Smooth muscle cell (in vitro differentiated cells): ENCODE results near the gene CEP162. TPM values are rescaled to one million over a fixed set of nuclear protein-coding genes. Genes with fewer than 3 reads are reported as not detected.
"Not testable (repeated sequence)": the region's sequence is repeated elsewhere in the genome, so short reads cannot be mapped to it uniquely, and the experiment has no call there.

ENCODE experiments used
- DNase-seq: peaks from one replicate; lab custom pipeline; 2025; ENCODE audit not compliant: unreplicated experiment; lab: John Stamatoyannopoulos, UW
- H2AFZ ChIP-seq: fragments of 200-600 bp; sonication (generic); 2 replicates; pipeline ENCODE4 v1.6.0; 2016; ENCODE audit warnings: antibody characterized with exemption, low read depth, mild to moderate bottlenecking
- H3F3A ChIP-seq: fragments of 200-600 bp; sonication (generic); 2 replicates; pipeline ENCODE4 v1.6.0; 2017; ENCODE audit warnings: antibody characterized with exemption, low read depth
- H3K27ac ChIP-seq: fragments of 200-600 bp; sonication (generic); 2 replicates; pipeline ENCODE4 v1.5.1; 2016; ENCODE audit warnings: low read depth, mild to moderate bottlenecking
- H3K27me3 ChIP-seq: fragments of 200-600 bp; sonication (generic); 2 replicates; pipeline ENCODE4 v1.6.1; 2016; ENCODE audit warnings: low read depth, mild to moderate bottlenecking
- H3K36me3 ChIP-seq: fragments of 200-600 bp; sonication (generic); 2 replicates; pipeline ENCODE4 v1.5.1; 2016; ENCODE audit warnings: low read depth
- H3K4me1 ChIP-seq: fragments of 200-600 bp; sonication (generic); 2 replicates; pipeline ENCODE4 v1.5.1; 2016; ENCODE audit warnings: low read depth
- H3K4me2 ChIP-seq: fragments of 200-600 bp; sonication (generic); 2 replicates; pipeline ENCODE4 v1.6.0; 2016; ENCODE audit warnings: mild to moderate bottlenecking
- H3K4me3 ChIP-seq: fragments of 200-600 bp; sonication (generic); 2 replicates; pipeline ENCODE4 v1.5.1; 2016; ENCODE audit warnings: mild to moderate bottlenecking
- H3K79me2 ChIP-seq: fragments of 200-600 bp; sonication (generic); 2 replicates; pipeline ENCODE4 v1.6.0; 2016; ENCODE audit warnings: low read depth, mild to moderate bottlenecking
- H3K9ac ChIP-seq: fragments of 200-600 bp; sonication (generic); 2 replicates; pipeline ENCODE4 v1.6.0; 2016; ENCODE audit warnings: low read depth
- H3K9me3 ChIP-seq: fragments of 200-600 bp; sonication (generic); replicated peaks from 2 replicates; pipeline ENCODE4 v1.5.1; 2016; ENCODE audit warnings: low read depth
- H4K20me1 ChIP-seq: fragments of 200-600 bp; sonication (generic); 2 replicates; pipeline ENCODE4 v1.6.0; 2016; ENCODE audit warnings: low read depth
- WGBS: methylation state at CpG from one replicate; pipeline ENCODE4 v1.1.7; 2016; ENCODE audit warnings: low lambda C conversion rate; 5-methylcytosine and 5-hydroxymethylcytosine counted together
- polyA plus RNA-seq: library from polyadenylated mRNA; unstranded; fragments of >200 nt; fragmentation: Nextera tagmentation; extraction: Ambion mirVana; gene quantifications from 2 replicates; pipeline ENCODE4 v1.2.1, GENCODE V29; 2016
- total RNA-seq: library from RNA; depleted of rRNA; stranded (reverse); fragments of >200 nt; gene quantifications from 2 replicates; pipeline ENCODE4 v1.2.3, GENCODE V29; 2014
- TF ChIP-seq, protein P1 (sequence below): fragments of 200-600 bp; sonication (generic); IDR thresholded peaks from 2 replicates; pipeline ENCODE4 v1.5.1; 2017; ENCODE audit warnings: borderline replicate concordance, mild to moderate bottlenecking, antibody characterized with exemption; ENCODE audit not compliant: insufficient read depth, poor library complexity, severe bottlenecking

The CEP162 gene
- total and polyA plus RNA-seq, 2 experiments from 2014 or later = 4.1 to 8.0 TPM

DNA sequence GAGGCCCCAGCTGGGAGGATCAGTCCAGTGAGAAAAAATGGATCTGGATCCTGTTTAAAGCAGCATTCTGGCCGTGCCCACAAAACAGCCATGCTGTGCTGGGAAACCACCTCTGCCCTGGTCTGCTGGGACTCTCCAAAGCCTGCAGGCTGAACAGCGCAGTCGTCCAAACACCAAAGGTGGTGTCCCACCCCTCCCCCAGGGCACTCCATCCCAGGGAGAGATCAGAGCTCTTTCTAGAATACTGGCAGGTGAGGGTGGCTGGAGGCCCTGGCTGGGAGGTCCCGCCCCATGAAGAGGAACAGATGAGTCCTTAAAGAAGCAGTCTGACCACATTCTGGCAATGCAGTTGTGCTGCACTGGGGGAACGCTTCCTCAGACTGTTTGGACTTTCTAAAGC is 109.3 kb downstream of the CEP162 start:
- no peak overlapping the region for H3K4me3 ChIP-seq
- DNase-seq = no peak
- 66% methylated on average over 5 of the region's 5 CpGs for WGBS
- TF ChIP-seq, protein P1, sequence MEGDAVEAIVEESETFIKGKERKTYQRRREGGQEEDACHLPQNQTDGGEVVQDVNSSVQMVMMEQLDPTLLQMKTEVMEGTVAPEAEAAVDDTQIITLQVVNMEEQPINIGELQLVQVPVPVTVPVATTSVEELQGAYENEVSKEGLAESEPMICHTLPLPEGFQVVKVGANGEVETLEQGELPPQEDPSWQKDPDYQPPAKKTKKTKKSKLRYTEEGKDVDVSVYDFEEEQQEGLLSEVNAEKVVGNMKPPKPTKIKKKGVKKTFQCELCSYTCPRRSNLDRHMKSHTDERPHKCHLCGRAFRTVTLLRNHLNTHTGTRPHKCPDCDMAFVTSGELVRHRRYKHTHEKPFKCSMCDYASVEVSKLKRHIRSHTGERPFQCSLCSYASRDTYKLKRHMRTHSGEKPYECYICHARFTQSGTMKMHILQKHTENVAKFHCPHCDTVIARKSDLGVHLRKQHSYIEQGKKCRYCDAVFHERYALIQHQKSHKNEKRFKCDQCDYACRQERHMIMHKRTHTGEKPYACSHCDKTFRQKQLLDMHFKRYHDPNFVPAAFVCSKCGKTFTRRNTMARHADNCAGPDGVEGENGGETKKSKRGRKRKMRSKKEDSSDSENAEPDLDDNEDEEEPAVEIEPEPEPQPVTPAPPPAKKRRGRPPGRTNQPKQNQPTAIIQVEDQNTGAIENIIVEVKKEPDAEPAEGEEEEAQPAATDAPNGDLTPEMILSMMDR = no peak
- no peaks in the 10 kb centered on the region for H3K36me3 ChIP-seq
- no peak overlapping the region for H3K27ac ChIP-seq
- H3K4me2 ChIP-seq = no peak overlapping the region
- H3F3A ChIP-seq = no peaks in the 10 kb centered on the region
- no peaks in the 10 kb centered on the region for H3K4me1 ChIP-seq
- H2AFZ ChIP-seq = no peak overlapping the region
- no peaks in the 10 kb centered on the region for H3K79me2 ChIP-seq
- H3K27me3 ChIP-seq = no peaks in the 10 kb centered on the region
- H3K9me3 ChIP-seq = no peaks in the 10 kb centered on the region
- H4K20me1 ChIP-seq = no peaks in the 10 kb centered on the region
- H3K9ac ChIP-seq = no peak overlapping the region

DNA sequence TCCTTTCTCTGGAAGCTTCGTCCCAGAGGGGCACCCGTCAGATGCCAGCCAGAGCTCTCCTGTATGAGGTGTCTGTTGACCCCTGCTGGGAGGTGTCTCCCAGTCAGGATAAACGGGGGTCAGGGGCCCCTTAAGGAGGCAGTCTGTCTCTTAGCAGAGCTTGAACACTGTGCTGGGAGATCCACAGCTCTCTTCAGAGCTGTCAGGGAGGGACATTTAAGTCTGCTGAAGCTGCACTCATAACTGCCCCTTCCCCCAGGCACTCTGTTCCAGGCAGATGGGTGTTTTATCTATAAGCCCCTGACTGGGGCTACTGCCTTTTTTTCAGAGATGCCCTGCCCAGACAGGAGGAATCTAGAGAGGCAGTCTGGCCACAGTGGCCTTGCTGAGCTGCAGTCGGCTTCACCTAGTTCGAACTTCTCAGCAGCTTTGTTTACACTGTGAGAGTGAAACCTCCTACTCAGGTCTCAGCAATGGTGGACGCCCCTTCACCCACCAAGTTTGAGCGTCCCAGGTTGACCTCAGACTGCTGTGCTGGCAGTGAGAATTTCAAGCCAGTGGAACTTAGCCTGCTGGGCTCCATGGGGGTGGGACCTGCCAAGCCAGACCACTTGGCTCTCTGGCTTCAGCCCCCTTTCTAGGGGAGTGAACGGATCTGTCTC is 112.4 kb downstream of the CEP162 start:
- not testable (repeated sequence) for H3K27me3 ChIP-seq, H3K4me3 ChIP-seq, H3K4me2 ChIP-seq, H3F3A ChIP-seq, H3K27ac ChIP-seq, H3K9ac ChIP-seq, H3K9me3 ChIP-seq, H2AFZ ChIP-seq, H3K4me1 ChIP-seq, H3K79me2 ChIP-seq, H3K36me3 ChIP-seq, DNase-seq, H4K20me1 ChIP-seq
- 88% methylated on average over 8 of the region's 8 CpGs for WGBS

DNA sequence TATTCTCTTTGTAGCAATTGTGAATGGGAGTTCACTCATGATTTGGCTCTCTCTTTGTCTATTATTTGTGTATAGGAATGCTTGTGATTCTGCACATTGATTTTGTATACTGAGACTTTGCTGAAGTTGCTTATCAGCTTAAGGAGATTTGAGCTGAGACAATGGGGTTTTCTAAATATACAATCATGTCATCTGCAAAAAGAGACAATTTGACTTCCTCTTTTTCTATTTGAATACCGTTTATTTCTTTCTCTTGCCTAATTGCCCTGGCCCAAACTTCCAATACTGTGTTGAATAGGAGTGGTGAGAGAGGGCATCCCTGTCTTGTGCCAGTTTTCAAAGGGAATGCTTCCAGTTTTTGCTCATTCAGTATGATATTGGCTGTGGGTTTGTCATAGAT is 116.1 kb downstream of the CEP162 start:
- not testable (repeated sequence) for H3F3A ChIP-seq, H3K4me1 ChIP-seq, H2AFZ ChIP-seq, H3K79me2 ChIP-seq, H3K27ac ChIP-seq, H3K36me3 ChIP-seq, H4K20me1 ChIP-seq, H3K9ac ChIP-seq, DNase-seq, H3K27me3 ChIP-seq, H3K9me3 ChIP-seq, H3K4me2 ChIP-seq, H3K4me3 ChIP-seq
- WGBS = 95% methylated on average over 1 of the region's 1 CpG

DNA sequence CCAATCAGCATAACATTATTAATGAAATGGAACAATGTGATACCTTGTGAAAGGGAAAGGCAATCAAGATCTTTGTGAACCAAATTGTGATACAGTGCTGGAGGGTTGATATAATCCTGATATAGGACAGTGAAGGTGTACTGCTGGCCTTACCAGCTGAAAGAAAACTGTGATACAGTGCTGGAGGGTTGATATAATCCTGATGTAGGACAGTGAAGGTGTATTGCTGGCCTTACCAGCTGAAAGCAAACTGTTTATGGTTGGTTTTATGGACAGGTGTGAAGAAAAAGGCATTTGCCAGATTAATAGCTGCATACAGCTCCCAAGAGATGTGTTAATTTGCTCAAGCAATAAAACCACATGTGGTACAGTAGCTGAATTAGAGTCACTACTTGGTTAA is 119.9 kb downstream of the CEP162 start:
- TF ChIP-seq, protein P1 = no peak
- Histone ChIP-seq H3K79me2 (no peaks in the 10 kb centered on the region), H3K4me2 (no peak overlapping the region), H3K9ac (no peak overlapping the region), H3K27ac (no peak overlapping the region), H3K27me3 (no peaks in the 10 kb centered on the region), H3K36me3 (no peaks in the 10 kb centered on the region), H3K4me3 (no peak overlapping the region), H2AFZ (no peak overlapping the region), H4K20me1 (no peaks in the 10 kb centered on the region), H3F3A (no peaks in the 10 kb centered on the region), H3K9me3 (no peaks in the 10 kb centered on the region), H3K4me1 (no peaks in the 10 kb centered on the region)
- DNase-seq = no peak

DNA sequence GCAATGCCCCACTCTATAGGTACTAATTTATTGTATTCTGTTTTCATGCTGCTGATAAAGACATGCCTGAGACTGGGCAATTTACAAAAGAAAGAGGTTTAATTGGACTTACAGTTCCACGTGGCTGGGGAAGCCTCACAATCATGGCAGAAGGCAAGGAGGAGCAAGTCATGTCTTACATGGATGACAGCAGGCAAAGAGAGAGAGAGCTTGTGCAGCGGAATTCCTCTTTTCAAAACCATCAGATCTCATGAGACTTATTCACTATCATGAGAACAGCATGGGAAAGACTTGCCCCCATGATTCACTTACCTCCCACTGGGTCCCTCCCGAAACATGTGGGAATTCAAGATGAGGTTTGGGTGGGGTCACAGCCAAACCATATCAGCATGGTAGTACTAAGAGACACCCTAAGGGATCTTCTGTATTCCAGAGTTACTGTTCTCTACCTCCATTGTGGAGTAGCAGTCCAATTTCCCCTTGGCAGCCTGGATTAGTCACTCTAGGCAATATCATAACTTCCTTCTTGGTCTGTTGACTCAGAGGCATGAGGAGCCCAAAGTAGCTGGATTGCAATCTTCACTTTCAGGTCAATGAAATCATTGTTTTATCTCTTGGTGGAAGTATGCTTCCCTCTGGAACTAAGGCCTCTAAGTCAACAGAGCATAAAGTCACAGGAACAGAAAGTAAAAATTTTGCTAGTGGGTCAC is 122.1 kb downstream of the CEP162 start:
- H3K36me3 ChIP-seq = not testable (repeated sequence)

More for the DNA sequence above, 122.1 kb downstream of the CEP162 start:
- not testable (repeated sequence) for H3K9me3 ChIP-seq, H3K27ac ChIP-seq, H3F3A ChIP-seq, DNase-seq, H3K27me3 ChIP-seq, H3K4me3 ChIP-seq, H3K4me1 ChIP-seq, H2AFZ ChIP-seq, H3K9ac ChIP-seq, H4K20me1 ChIP-seq, H3K4me2 ChIP-seq, H3K79me2 ChIP-seq
- WGBS = 87% methylated on average over 3 of the region's 3 CpGs
